Hepatocyte (in vitro differentiated cells): ENCODE data around the gene HSF5. TPM values are rescaled to one million over a fixed set of nuclear protein-coding genes. Genes with fewer than 3 reads are reported as not detected.

Source experiments
- DNase-seq: peaks from one replicate; pipeline ENCODE4 v3.0.0-alpha.2; 2016; ENCODE audit warnings: low spot score
- H2AFZ ChIP-seq: fragments of 200-600 bp; sonication (generic); 2 replicates; pipeline ENCODE4 v1.6.0; 2016; ENCODE audit warnings: antibody characterized with exemption, mild to moderate bottlenecking
- H3K27ac ChIP-seq: fragments of 200-600 bp; sonication (generic); 2 replicates; pipeline ENCODE4 v1.5.1; 2016; ENCODE audit warnings: mild to moderate bottlenecking
- H3K27me3 ChIP-seq: fragments of 200-600 bp; sonication (generic); 2 replicates; pipeline ENCODE4 v1.6.1; 2016
- H3K36me3 ChIP-seq: fragments of 200-600 bp; sonication (generic); replicated peaks from 2 replicates; pipeline ENCODE4 v1.5.1; 2016; ENCODE audit warnings: low read depth; ENCODE audit not compliant: insufficient read depth
- H3K4me1 ChIP-seq: fragments of 200-600 bp; sonication (generic); 2 replicates; pipeline ENCODE4 v1.5.1; 2016; ENCODE audit warnings: mild to moderate bottlenecking, moderate library complexity; ENCODE audit not compliant: insufficient read depth
- H3K4me2 ChIP-seq: fragments of 200-600 bp; sonication (generic); 2 replicates; pipeline ENCODE4 v1.6.0; 2016
- H3K4me3 ChIP-seq: fragments of 200-600 bp; sonication (generic); 2 replicates; pipeline ENCODE4 v1.5.1; 2016; ENCODE audit warnings: mild to moderate bottlenecking
- H3K79me2 ChIP-seq: fragments of 200-600 bp; sonication (generic); 2 replicates; pipeline ENCODE4 v1.6.0; 2017; ENCODE audit warnings: mild to moderate bottlenecking
- H3K9me2 ChIP-seq: fragments of 200-600 bp; sonication (generic); replicated peaks from 2 replicates; pipeline ENCODE4 v1.6.0; 2017; ENCODE audit warnings: mild to moderate bottlenecking; ENCODE audit not compliant: insufficient read depth
- H3K9me3 ChIP-seq: fragments of 200-600 bp; sonication (generic); 2 replicates; pipeline ENCODE4 v1.5.1; 2016; ENCODE audit warnings: low read depth, mild to moderate bottlenecking
- H4K20me1 ChIP-seq: fragments of 200-600 bp; sonication (generic); 2 replicates; pipeline ENCODE4 v1.6.0; 2016; ENCODE audit warnings: mild to moderate bottlenecking; ENCODE audit not compliant: insufficient read depth, poor library complexity, severe bottlenecking
- CTCF ChIP-seq: fragments of 200-600 bp; sonication (generic); IDR thresholded peaks from 2 replicates; pipeline ENCODE4 v1.5.1; 2016; ENCODE audit warnings: antibody characterized with exemption, mild to moderate bottlenecking; ENCODE audit not compliant: poor library complexity
- EZH2 ChIP-seq: fragments of 200-600 bp; sonication (generic); IDR thresholded peaks from 2 replicates; pipeline ENCODE4 v1.6.1; 2016; ENCODE audit warnings: antibody characterized with exemption, mild to moderate bottlenecking, borderline replicate concordance
- EZH2phosphoT487 ChIP-seq: fragments of 200-600 bp; sonication (generic); IDR thresholded peaks from one replicate; pipeline ENCODE4 v1.6.1; 2018; ENCODE audit warnings: antibody characterized with exemption, mild to moderate bottlenecking, low read depth, moderate library complexity; ENCODE audit not compliant: unreplicated experiment, severe bottlenecking
- WGBS: methylation state at CpG from one replicate; pipeline ENCODE4 v1.1.6; 2016; ENCODE audit warnings: low lambda C conversion rate; ENCODE audit errors: missing lambda C conversion rate; 5-methylcytosine and 5-hydroxymethylcytosine counted together
- polyA plus RNA-seq: library from polyadenylated mRNA; unstranded; fragments of >200 nt; fragmentation: Nextera tagmentation; extraction: Ambion mirVana; gene quantifications from 2 replicates; pipeline ENCODE4 v1.2.1, GENCODE V29; 2016
- total RNA-seq: library from RNA; depleted of rRNA; stranded (reverse); fragments of >200 nt; gene quantifications from 2 replicates; pipeline ENCODE4 v1.2.3, GENCODE V29; 2014

HSF5 gene
- total and polyA plus RNA-seq, 2 experiments from 2014 or later, result 0.03 TPM; not detected in 1

GRCh38 chr17:58416937-58417299 is 71.3 kb downstream of the HSF5 start:
- Histone ChIP-seq H4K20me1 (no peaks in the 10 kb centered on the region), H3K27me3 (no peaks in the 10 kb centered on the region), H3K79me2 (peaks cover 51% of the 10 kb centered on the region), H3K9me2 (no peaks in the 10 kb centered on the region), H3K36me3 (no peaks in the 10 kb centered on the region), H3K9me3 (no peaks in the 10 kb centered on the region), H3K4me2 (peak overlapping the region; percentile 71), H2AFZ (peak overlapping the region; percentile 49), H3K4me1 (no peaks in the 10 kb centered on the region), H3K4me3 (peak overlapping the region; percentile 62), H3K27ac (peak overlapping the region; percentile 89)
- TF ChIP-seq CTCF, result no peak
- no peak for TF ChIP-seq EZH2
- DNase-seq, result no peak
- 8% methylated on average over 6 of the region's 6 CpGs for WGBS

GRCh38 chr17:58416396-58416795 is 71.8 kb downstream of the HSF5 start:
- Histone ChIP-seq H3K79me2 (peaks cover 56% of the 10 kb centered on the region), H2AFZ (no peak overlapping the region), H3K27ac (peak overlapping the region; percentile 89), H3K9me2 (no peaks in the 10 kb centered on the region), H3K9me3 (no peaks in the 10 kb centered on the region), H3K36me3 (no peaks in the 10 kb centered on the region), H3K27me3 (no peaks in the 10 kb centered on the region), H4K20me1 (no peaks in the 10 kb centered on the region), H3K4me3 (peak overlapping the region; percentile 62), H3K4me2 (peak overlapping the region; percentile 71), H3K4me1 (no peaks in the 10 kb centered on the region)
- 44% methylated on average over 4 of the region's 4 CpGs for WGBS
- no peak for DNase-seq
- TF ChIP-seq EZH2 (no peak), EZH2phosphoT487 (no peak), CTCF (no peak)

- H3K4me2 ChIP-seq, result peak overlapping the region; percentile 71
- WGBS, result 42% methylated on average over 6 of the region's 6 CpGs
- peak overlapping the region; percentile 62 for H3K4me3 ChIP-seq
Measured at GRCh38 chr17:58415371-58416055, 72.7 kb downstream of the HSF5 start.

More at GRCh38 chr17:58415371-58416055, 72.7 kb downstream of the HSF5 start:
- H3K9me3 ChIP-seq, result no peaks in the 10 kb centered on the region
- no peaks in the 10 kb centered on the region for H3K9me2 ChIP-seq
- H3K27ac ChIP-seq, result peak overlapping the region; percentile 89
- no peaks in the 10 kb centered on the region for H3K4me1 ChIP-seq
- H3K79me2 ChIP-seq, result peaks cover 65% of the 10 kb centered on the region
- H3K36me3 ChIP-seq, result no peaks in the 10 kb centered on the region
- H3K27me3 ChIP-seq, result no peaks in the 10 kb centered on the region
- no peak for TF ChIP-seq EZH2
- no peak for TF ChIP-seq CTCF
- TF ChIP-seq EZH2phosphoT487, result no peak
- DNase-seq, result peak; percentile 42
- no peak overlapping the region for H2AFZ ChIP-seq
- no peaks in the 10 kb centered on the region for H4K20me1 ChIP-seq
